ENCODE results near the gene IFNGR2. TPM values are rescaled to one million over a fixed set of nuclear protein-coding genes. Genes with fewer than 3 reads are reported as not detected.
"Not testable (repeated sequence)": the region's sequence is repeated elsewhere in the genome, so short reads cannot be mapped to it uniquely, and the experiment has no call there.

The IFNGR2 gene
- total RNA-seq, 1 donor from 2014 or later = 14.9 TPM

- peak; percentile 24 for ATAC-seq
- DNase-seq (ENCODE audit: low spot score) = no peak
Measured at GRCh38 chr21:33433425-33434114, 30.4 kb downstream of the IFNGR2 start.

GRCh38 chr21:33434770-33435360, 31.7 kb downstream of the IFNGR2 start:
- ATAC-seq = peak; percentile 28
- no peak for DNase-seq (ENCODE audit: low spot score)

- ATAC-seq (no peak), DNase-seq (ENCODE audit: low spot score) (no peak)
Measured at GRCh38 chr21:33437140-33437539, 33.9 kb downstream of the IFNGR2 start.

- DNase-seq (ENCODE audit: low spot score) = no peak
- ATAC-seq = no peak
Measured at GRCh38 chr21:33441489-33442477, 38.6 kb downstream of the IFNGR2 start.

- ATAC-seq = no peak
Measured at GRCh38 chr21:33443194-33443593, 40.0 kb downstream of the IFNGR2 start.

GRCh38 chr21:33444499-33444898, 41.3 kb downstream of the IFNGR2 start:
- no peak for DNase-seq (ENCODE audit: low spot score)
- ATAC-seq = no peak

More at GRCh38 chr21:33443194-33443593, 40.0 kb downstream of the IFNGR2 start:
- DNase-seq (ENCODE audit: low spot score) = no peak

- not testable (repeated sequence) for DNase-seq (ENCODE audit: low spot score); ATAC-seq
Measured at GRCh38 chr21:33446620-33447019, 43.4 kb downstream of the IFNGR2 start.

GRCh38 chr21:33449616-33450015, 46.4 kb downstream of the IFNGR2 start:
- peak; percentile 59 for ATAC-seq
- no peak for DNase-seq (ENCODE audit: low spot score)

GRCh38 chr21:33451634-33452071, 48.4 kb downstream of the IFNGR2 start:
- peak; percentile 29 for ATAC-seq
- DNase-seq (ENCODE audit: low spot score) = no peak

GRCh38 chr21:33452362-33452761, 49.1 kb downstream of the IFNGR2 start:
- no peak for ATAC-seq
- DNase-seq (ENCODE audit: low spot score) = no peak

GRCh38 chr21:33455686-33456446, 52.7 kb downstream of the IFNGR2 start:
- ATAC-seq (peak; percentile 39), DNase-seq (ENCODE audit: low spot score) (no peak)

- ATAC-seq (no peak), DNase-seq (ENCODE audit: low spot score) (no peak)
Measured at GRCh38 chr21:33458861-33459260, 55.6 kb downstream of the IFNGR2 start.

- DNase-seq (ENCODE audit: low spot score) (no peak), ATAC-seq (peak; percentile 63)
Measured at GRCh38 chr21:33461538-33462250, 58.5 kb downstream of the IFNGR2 start.

- not testable (repeated sequence) for DNase-seq (ENCODE audit: low spot score)
Measured at GRCh38 chr21:33469183-33469582, 66.0 kb downstream of the IFNGR2 start.

GRCh38 chr21:33470701-33471100, 67.5 kb downstream of the IFNGR2 start:
- ATAC-seq (no peak), DNase-seq (ENCODE audit: low spot score) (no peak)

More at GRCh38 chr21:33469183-33469582, 66.0 kb downstream of the IFNGR2 start:
- ATAC-seq = not testable (repeated sequence)

- DNase-seq (ENCODE audit: low spot score) = no peak
- no peak for ATAC-seq
Measured at GRCh38 chr21:33473344-33473743, 70.1 kb downstream of the IFNGR2 start.

GRCh38 chr21:33477066-33477465, 73.9 kb downstream of the IFNGR2 start:
- DNase-seq (ENCODE audit: low spot score) (no peak), ATAC-seq (no peak)

GRCh38 chr21:33478182-33478581, 75.0 kb downstream of the IFNGR2 start:
- DNase-seq (ENCODE audit: low spot score) = no peak
- ATAC-seq = no peak

- ATAC-seq (peak; percentile 45), DNase-seq (ENCODE audit: low spot score) (peak; percentile 60)
Measured at GRCh38 chr21:33478935-33479678, 75.9 kb downstream of the IFNGR2 start.
